SK-N-MC (cell line): ENCODE results near the gene SH3GLB2.

Source experiments
- EZH2 ChIP-seq: fragments of 200-600 bp; sonication (generic); IDR thresholded peaks from one replicate; pipeline ENCODE4 v1.6.1; 2017; ENCODE audit warnings: antibody characterized with exemption
- FOXP2 ChIP-seq: optimal IDR thresholded peaks from 2 replicates; pipeline ENCODE3; 2011; ENCODE audit warnings: mild to moderate bottlenecking, moderate library complexity; ENCODE audit not compliant: insufficient read depth; ENCODE audit errors: extremely low read length, control extremely low read depth
- POLR2AphosphoS5 ChIP-seq: IDR thresholded peaks from 2 replicates; pipeline ENCODE4 v1.6.1; 2012; ENCODE audit warnings: mild to moderate bottlenecking, low read depth, low read length, borderline replicate concordance

GRCh38 chr9:129068110-129068509 is 40.0 kb upstream of the SH3GLB2 start:
- no peak for TF ChIP-seq POLR2AphosphoS5
- no peak for TF ChIP-seq EZH2
- no peak for TF ChIP-seq FOXP2
